ENCODE data around the gene CT45A10.
"Not testable (repeated sequence)": the region's sequence is repeated elsewhere in the genome, so short reads cannot be mapped to it uniquely, and the experiment has no call there.

DNA sequence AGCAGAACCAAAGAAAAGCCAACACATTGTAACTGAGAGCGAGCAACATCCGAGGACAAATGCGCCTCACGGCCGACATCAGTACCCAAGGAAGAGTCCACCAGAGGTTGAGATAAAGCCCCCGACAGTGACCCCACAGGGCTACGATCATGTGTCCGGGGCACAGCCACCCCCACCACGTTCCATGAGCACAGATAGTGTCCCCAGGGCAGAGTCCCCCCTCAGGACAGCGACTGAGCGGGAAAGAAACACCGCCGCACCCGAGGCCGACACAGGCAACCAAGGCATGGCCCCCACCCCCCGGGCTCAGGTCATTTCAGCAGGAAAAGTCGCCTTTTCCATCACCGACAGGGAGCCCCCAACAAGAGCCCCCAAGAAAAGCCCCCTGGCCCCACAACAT is 5.0 kb downstream of the CT45A10 start:
- not testable (repeated sequence) for TF ChIP-seq ZFP3 (CRISPR knock-in tag; IDR thresholded peaks at IDR 0.05); BACH2 (CRISPR knock-in tag; IDR thresholded peaks at IDR 0.05; ENCODE audit: borderline replicate concordance); ISL1 (CRISPR knock-in tag; IDR thresholded peaks at IDR 0.05); ARNTL (CRISPR knock-in tag; IDR thresholded peaks at IDR 0.05; ENCODE audit: borderline replicate concordance, low read depth); ESRRG (CRISPR knock-in tag; IDR thresholded peaks at IDR 0.05)
- TF ChIP-seq, protein P1, sequence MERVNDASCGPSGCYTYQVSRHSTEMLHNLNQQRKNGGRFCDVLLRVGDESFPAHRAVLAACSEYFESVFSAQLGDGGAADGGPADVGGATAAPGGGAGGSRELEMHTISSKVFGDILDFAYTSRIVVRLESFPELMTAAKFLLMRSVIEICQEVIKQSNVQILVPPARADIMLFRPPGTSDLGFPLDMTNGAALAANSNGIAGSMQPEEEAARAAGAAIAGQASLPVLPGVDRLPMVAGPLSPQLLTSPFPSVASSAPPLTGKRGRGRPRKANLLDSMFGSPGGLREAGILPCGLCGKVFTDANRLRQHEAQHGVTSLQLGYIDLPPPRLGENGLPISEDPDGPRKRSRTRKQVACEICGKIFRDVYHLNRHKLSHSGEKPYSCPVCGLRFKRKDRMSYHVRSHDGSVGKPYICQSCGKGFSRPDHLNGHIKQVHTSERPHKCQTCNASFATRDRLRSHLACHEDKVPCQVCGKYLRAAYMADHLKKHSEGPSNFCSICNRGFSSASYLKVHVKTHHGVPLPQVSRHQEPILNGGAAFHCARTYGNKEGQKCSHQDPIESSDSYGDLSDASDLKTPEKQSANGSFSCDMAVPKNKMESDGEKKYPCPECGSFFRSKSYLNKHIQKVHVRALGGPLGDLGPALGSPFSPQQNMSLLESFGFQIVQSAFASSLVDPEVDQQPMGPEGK (CRISPR knock-in tag; IDR thresholded peaks at IDR 0.05; ENCODE audit: borderline replicate concordance) = not testable (repeated sequence)

Measured in SK-N-SH treated with all-trans-retinoic acid at 6 μM for 48 hours (cell line).